Right lobe of liver (tissue), 4 donors: ENCODE measurements around the gene SLX4IP.

Experiments
- POLR2A ChIP-seq: fragments of 450-650 bp; IDR thresholded peaks from one replicate; pipeline ENCODE4 v1.6.1; 2017; ENCODE audit warnings: antibody characterized with exemption, mild to moderate bottlenecking
- TF ChIP-seq, protein P1 (sequence below), 4 donors: fragments of 200-600 bp in 3 of 4; fragments of 450-650 bp in 1 of 4; IDR thresholded peaks; one replicate each; pipeline versions ENCODE4 v1.5.1 to v1.8.0; 2016 to 2022; ENCODE audit warnings: antibody characterized with exemption in 4 of 4, mild to moderate bottlenecking in 2 of 4
- donor health status: DM: no; HTN: no; CAD: no.
- donor health status: DM: no; HTN: no; CAD: no.
- donor health status: DM: no; HTN: yes; CAD: no.

DNA sequence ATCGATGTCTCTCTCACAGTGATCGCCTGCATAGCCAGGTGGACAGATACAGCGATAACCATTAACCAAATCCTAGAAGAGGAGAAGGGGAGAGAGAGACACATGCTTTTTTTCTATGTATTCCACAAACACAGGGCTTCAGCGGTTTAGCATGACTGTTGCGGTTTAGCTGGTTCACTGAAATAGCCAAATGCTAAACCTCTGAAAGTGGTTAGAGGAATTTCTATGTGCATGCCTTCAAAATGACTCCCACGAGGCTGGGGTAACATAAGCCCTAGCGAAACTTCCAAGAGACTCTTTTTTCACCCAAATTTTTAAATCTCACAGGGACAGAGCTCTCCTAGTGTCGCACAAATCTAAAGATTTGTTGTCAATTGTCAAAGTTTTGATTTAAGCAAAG is 213.5 kb downstream of the SLX4IP start:
- TF ChIP-seq, protein P1, sequence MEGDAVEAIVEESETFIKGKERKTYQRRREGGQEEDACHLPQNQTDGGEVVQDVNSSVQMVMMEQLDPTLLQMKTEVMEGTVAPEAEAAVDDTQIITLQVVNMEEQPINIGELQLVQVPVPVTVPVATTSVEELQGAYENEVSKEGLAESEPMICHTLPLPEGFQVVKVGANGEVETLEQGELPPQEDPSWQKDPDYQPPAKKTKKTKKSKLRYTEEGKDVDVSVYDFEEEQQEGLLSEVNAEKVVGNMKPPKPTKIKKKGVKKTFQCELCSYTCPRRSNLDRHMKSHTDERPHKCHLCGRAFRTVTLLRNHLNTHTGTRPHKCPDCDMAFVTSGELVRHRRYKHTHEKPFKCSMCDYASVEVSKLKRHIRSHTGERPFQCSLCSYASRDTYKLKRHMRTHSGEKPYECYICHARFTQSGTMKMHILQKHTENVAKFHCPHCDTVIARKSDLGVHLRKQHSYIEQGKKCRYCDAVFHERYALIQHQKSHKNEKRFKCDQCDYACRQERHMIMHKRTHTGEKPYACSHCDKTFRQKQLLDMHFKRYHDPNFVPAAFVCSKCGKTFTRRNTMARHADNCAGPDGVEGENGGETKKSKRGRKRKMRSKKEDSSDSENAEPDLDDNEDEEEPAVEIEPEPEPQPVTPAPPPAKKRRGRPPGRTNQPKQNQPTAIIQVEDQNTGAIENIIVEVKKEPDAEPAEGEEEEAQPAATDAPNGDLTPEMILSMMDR (IDR thresholded peaks at IDR 0.05), result no peak
- TF ChIP-seq POLR2A, result no peak
